GDM1 (cell line): ENCODE data around the gene KMT5C.

ENCODE experiments used
- DNase-seq: peaks from one replicate; lab custom pipeline; 2025; lab: John Stamatoyannopoulos, UW

KMT5C gene

GRCh38 chr19:55385724-55386492 lies 46.2 kb downstream of the KMT5C start, which contains the start of gene RPL28:
RPL28 (plus strand) TSS chr19:55385932; CDS start chr19:55386358, 426 bp downstream.
- peak; percentile 97 for DNase-seq

GRCh38 chr19:55386493-55386971 lies 46.9 kb downstream of the KMT5C start:
- DNase-seq = no peak

GRCh38 chr19:55387736-55388497 lies 48.2 kb downstream of the KMT5C start:
- no peak for DNase-seq

DNA sequence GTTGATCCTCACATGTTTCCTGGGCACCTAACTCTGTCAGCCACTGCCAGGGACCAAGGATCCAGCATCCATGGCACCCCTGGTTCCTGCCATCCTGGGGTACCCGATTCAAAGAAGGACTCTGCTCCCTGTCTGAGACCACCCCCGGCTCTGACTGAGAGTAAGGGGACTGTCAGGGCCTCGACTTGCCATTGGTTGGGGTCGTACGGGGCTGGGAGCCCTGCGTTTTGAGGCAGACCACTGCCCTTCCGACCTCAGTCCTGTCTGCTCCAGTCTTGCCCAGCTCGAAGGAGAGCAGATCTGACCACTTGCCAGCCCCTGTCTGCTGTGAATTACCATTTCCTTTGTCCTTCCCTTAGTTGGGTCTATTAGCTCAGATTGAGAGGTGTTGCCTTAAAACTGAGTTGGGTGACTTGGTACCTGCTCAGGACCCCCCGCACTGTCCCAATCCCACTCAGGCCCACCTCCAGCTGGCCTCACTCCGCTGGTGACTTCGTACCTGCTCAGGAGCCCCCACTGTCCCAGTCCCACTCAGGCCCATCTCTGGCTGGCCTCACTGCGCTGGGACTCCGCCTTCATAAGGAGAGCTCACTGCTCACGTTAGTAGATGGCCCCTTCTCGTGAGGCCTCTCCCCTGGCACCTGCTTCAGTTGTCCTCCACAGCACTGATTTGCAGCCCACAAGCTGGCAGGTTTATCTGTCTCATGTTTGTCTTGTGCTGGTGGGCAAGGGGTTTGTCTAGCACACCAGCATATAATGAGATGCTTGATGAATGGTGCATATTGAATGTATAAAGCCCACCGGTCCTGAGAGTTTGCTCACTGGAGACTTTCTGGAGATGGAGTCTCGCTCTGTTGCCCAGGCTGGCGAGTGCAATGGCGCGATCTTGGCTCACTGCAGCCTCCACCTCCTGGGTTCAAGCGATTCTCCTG lies 50.0 kb downstream of the KMT5C start:
- DNase-seq = no peak

DNA sequence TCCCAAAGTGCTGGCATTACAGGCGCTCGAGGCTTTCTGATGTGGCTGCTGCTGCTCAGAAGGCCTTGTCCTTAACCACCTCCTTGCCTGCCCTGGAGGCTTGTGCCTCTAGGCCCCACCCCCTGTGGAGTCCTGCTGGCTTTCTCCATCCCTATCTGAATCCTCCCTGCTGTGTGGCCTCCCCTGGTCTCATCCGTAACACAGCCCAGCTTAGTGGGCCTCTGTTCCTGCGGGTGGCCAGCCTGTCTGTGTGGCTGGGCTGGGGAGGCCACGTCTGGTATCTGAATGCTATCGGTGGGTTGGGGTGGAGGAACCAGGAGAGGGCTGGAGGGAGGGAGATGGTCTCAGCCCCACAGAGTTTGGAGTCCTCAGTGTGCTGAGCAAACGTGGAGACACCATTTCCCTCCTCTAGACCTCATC lies 50.8 kb downstream of the KMT5C start:
- DNase-seq = no peak

DNA sequence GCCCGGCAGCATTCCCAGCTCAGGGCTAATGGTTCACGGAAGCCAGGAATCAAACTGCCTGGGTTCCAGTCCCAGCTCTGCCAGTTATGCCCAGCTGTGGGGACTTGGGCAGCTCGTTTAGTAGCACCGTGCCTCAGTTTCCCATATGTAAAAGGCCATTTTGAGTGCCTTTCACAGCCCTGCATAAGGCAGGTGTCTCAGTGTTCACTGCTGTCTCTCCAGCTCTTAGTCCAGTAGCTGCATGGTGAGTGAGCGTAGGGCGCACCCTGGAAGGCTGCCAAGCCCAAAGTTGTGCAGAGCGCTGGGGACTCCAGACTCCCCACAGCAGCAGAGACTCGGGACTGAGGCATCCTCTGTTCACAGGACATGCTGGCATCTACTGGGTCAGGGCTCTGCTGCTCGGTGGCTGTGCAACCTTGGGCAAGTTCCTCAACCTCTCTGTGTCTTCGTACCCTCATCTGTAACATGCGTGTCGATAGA lies 51.6 kb downstream of the KMT5C start:
- DNase-seq = no peak

DNA sequence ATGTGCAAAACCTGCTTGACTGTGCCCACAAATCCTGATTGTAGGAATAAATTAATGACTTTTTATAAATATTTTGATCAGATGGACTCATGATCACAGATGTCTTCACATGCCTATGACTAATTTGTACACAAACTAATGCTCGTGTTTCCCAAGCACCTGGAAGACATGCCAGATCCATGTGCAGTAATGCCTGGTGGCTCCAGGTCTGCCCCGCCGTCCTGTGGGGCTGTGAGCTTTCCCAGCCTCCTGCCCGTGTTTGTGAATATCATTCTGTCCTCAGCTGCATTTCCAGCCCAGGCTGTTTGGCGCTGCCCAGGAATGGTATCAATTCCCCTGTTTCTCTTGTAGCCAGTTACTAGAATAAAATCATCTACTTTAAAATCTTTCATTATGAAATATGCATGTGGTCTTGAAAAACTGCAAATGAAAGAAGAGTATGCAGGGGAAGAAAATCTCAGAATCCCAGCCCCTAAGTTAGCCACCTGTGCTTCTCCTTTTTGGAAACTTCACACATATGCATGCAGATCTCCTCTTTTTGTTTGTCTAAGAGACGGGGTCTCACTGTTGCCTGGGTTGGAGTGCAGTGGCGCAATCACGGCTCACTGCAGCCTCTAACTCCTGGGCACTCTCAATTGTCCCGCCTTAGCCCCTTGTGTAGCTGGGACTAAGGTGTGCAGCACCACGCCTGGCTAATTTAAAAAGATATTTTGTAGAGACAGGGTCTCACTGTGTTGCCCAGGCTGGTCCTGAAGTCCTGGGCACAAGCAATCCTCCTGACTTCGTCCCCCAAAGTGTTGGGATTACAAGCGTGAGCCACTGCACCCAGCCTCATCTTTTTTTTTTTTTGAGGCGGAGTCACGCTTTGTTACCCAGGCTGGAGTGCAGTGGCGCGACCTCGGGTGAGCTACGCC lies 52.3 kb downstream of the KMT5C start:
- DNase-seq = no peak

- DNase-seq = no peak
Measured at GRCh38 chr19:55392820-55393761, 53.4 kb downstream of the KMT5C start.
